Effector memory CD4-positive, alpha-beta T cell (primary cell): ENCODE measurements around the gene OXCT1.
"Not testable (repeated sequence)": the region's sequence is repeated elsewhere in the genome, so short reads cannot be mapped to it uniquely, and the experiment has no call there.

Source experiments
- DNase-seq, 3 donors: peaks; one replicate each; pipeline ENCODE4 v3.0.0-alpha.2; 2020
- H3K27ac ChIP-seq: 2 replicates; pipeline ENCODE4 v1.7.0; 2013; ENCODE audit warnings: mild to moderate bottlenecking, low read length, moderate library complexity; ENCODE audit not compliant: insufficient read depth, poor library complexity, severe bottlenecking
- H3K27me3 ChIP-seq: replicated peaks from 2 replicates; pipeline ENCODE4 v1.7.0; 2013; ENCODE audit warnings: mild to moderate bottlenecking, low read length; ENCODE audit not compliant: insufficient read depth, control insufficient read depth, poor library complexity, severe bottlenecking
- H3K36me3 ChIP-seq: 2 replicates; pipeline ENCODE4 v1.7.0; 2013; ENCODE audit warnings: mild to moderate bottlenecking, low read length, moderate library complexity; ENCODE audit not compliant: control insufficient read depth, insufficient read depth
- H3K4me1 ChIP-seq: 2 replicates; pipeline ENCODE4 v1.7.0; 2013; ENCODE audit warnings: low read length, mild to moderate bottlenecking; ENCODE audit not compliant: control insufficient read depth, insufficient read depth, poor library complexity, severe bottlenecking
- H3K4me3 ChIP-seq: 2 replicates; pipeline ENCODE4 v1.7.0; 2013; ENCODE audit warnings: low read length, low read depth, mild to moderate bottlenecking; ENCODE audit not compliant: insufficient read depth, poor library complexity, severe bottlenecking
- H3K9me3 ChIP-seq: 2 replicates; pipeline ENCODE4 v1.7.0; 2013; ENCODE audit warnings: mild to moderate bottlenecking, low read length, moderate library complexity; ENCODE audit not compliant: control insufficient read depth

The OXCT1 gene

DNA sequence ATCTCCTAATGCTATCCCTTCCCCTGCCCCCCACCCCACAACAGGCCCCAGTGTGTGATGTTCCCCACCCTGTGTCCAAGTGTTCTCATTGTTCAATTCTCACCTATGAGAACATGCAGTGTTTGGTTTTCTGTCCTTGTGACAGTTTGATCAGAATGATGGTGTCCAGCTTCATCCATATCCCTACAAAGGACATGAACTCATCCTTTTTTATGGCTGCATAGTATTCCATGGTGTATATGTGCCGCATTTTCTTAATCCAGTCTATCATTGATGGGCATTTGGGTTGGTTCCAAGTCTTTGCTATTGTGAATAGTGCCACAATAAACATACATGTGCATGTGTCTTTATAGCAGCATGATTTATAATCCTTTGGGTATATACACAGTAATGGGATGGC lies 127.6 kb downstream of the OXCT1 start:
- H3K9me3 ChIP-seq, DNase-seq, H3K27ac ChIP-seq, H3K4me3 ChIP-seq, H3K4me1 ChIP-seq, H3K27me3 ChIP-seq: not testable (repeated sequence)
- peaks cover 30% of the 10 kb centered on the region for H3K36me3 ChIP-seq

GRCh38 chr5:41738710-41739354 lies 131.4 kb downstream of the OXCT1 start:
- H3K9me3 ChIP-seq = no peaks in the 10 kb centered on the region
- no peak overlapping the region for H3K4me3 ChIP-seq
- no peaks in the 10 kb centered on the region for H3K27me3 ChIP-seq
- DNase-seq = no peak
- peaks cover 25% of the 10 kb centered on the region for H3K36me3 ChIP-seq
- no peak overlapping the region for H3K27ac ChIP-seq
- no peaks in the 10 kb centered on the region for H3K4me1 ChIP-seq

- Histone ChIP-seq H3K27ac (no peak overlapping the region), H3K4me3 (no peak overlapping the region), H3K4me1 (no peaks in the 10 kb centered on the region), H3K9me3 (no peaks in the 10 kb centered on the region), H3K27me3 (no peaks in the 10 kb centered on the region), H3K36me3 (peaks cover 30% of the 10 kb centered on the region)
- no peak for DNase-seq
These were observed 133.6 kb downstream of the OXCT1 start for GRCh38 chr5:41736641-41737040.

GRCh38 chr5:41735213-41735612 lies 135.0 kb downstream of the OXCT1 start:
- no peak for DNase-seq

DNA sequence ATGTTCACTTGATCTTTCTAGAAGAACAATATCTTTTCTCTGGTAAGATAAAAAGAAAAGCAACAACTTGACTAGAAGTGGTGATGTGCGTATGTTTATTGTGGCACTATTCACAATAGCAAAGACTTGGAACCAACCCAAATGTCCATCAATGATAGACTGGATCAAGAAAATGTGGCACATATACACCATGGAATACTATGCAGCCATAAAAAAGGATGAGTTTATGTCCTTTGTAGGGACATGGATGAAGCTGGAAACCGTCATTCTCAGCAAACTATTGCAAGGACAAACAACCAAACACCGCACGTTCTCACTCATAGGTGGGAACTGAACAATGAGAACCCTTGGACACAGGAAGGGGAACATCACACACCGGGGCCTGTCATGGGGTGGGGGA lies 140.8 kb downstream of the OXCT1 start:
- H3K27me3 ChIP-seq, H3K36me3 ChIP-seq, H3K4me3 ChIP-seq, DNase-seq, H3K27ac ChIP-seq, H3K4me1 ChIP-seq, H3K9me3 ChIP-seq: not testable (repeated sequence)

More at GRCh38 chr5:41735213-41735612, 135.0 kb downstream of the OXCT1 start:
- Histone ChIP-seq H3K4me3 (no peak overlapping the region), H3K4me1 (no peaks in the 10 kb centered on the region), H3K27ac (no peak overlapping the region), H3K36me3 (peaks cover 27% of the 10 kb centered on the region), H3K27me3 (no peaks in the 10 kb centered on the region), H3K9me3 (no peaks in the 10 kb centered on the region)

GRCh38 chr5:41728281-41728680 lies 141.9 kb downstream of the OXCT1 start:
- Histone ChIP-seq H3K9me3 (no peaks in the 10 kb centered on the region), H3K4me3 (no peak overlapping the region), H3K27ac (no peak overlapping the region), H3K36me3 (peaks cover 4% of the 10 kb centered on the region), H3K4me1 (no peaks in the 10 kb centered on the region), H3K27me3 (no peaks in the 10 kb centered on the region)
- no peak for DNase-seq

DNA sequence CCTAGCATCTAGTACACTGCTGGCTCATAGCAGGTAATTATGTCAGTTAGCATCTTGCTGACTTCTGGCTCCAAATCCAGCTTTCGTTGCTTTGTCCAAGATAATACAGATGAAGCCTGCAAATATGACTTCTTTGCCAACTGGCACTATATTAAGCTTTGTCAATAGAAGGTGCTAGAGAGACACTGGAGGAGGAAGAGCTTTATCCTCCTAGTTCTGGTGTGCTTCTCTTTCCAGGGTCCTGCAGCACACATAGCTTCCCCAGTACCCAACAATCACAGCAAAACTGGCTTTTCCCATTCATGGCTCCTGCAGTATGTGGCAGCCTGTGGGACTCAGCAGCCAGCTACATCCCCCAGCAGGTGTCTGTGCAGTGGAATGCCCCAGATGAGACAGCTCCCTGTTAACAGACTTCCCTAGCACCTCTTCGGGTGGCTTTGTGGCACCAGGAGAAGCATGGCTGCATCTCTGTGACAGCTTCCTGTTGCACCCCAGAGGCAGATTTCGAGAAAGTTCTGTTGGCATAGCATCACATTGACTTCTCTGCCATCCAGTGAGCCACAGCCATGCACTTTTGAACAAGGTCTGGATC lies 147.8 kb downstream of the OXCT1 start:
- Histone ChIP-seq H3K9me3 (no peaks in the 10 kb centered on the region), H3K36me3 (no peaks in the 10 kb centered on the region), H3K27ac (no peak overlapping the region), H3K4me1 (no peaks in the 10 kb centered on the region), H3K27me3 (no peaks in the 10 kb centered on the region), H3K4me3 (no peak overlapping the region)
- DNase-seq = no peak

- no peaks in the 10 kb centered on the region for H3K9me3 ChIP-seq
- H3K27ac ChIP-seq = no peak overlapping the region
- no peaks in the 10 kb centered on the region for H3K27me3 ChIP-seq
- no peaks in the 10 kb centered on the region for H3K36me3 ChIP-seq
- no peak overlapping the region for H3K4me3 ChIP-seq
- DNase-seq = no peak
- H3K4me1 ChIP-seq = no peaks in the 10 kb centered on the region
These were observed 148.7 kb downstream of the OXCT1 start for GRCh38 chr5:41721516-41721915.

DNA sequence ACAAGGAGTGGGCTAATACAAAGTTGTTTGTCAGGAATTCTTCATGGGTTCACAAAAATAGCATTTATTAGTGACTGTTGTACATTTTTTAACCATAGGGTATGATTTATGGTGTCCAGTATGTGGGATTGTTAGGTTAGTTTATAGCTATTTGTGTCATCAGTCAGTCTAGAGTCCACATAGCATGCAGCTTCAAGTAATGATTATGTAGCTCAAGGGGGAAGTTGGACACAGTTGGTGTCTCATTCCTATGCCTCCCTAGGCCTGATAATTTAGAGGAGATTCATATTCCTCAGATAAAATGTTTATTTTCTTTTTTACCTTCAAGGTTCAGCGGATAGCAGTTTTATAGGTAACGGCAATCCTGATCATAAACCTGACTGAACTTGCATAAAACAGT lies 153.8 kb downstream of the OXCT1 start:
- no peaks in the 10 kb centered on the region for H3K27me3 ChIP-seq
- no peak overlapping the region for H3K27ac ChIP-seq
- H3K36me3 ChIP-seq = no peaks in the 10 kb centered on the region
- no peaks in the 10 kb centered on the region for H3K4me1 ChIP-seq
- H3K4me3 ChIP-seq = no peak overlapping the region
- no peaks in the 10 kb centered on the region for H3K9me3 ChIP-seq
- DNase-seq = no peak

DNA sequence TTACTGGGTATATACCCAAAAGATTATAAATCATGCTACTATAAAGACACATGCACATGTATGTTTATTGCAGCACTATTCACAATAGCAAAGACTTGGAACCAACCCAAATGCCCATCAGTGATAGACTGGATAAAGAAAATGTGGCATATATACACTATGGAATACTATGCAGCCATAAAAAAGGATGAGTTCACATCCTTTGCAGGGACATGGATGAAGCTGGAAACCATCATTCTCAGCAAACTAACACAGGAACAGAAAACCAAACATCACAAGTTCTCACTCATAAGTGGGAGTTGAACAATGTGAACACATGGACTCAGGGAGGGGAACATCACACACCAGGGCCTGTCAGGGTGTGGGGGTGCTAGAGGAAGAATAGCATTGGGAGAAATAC lies 155.8 kb downstream of the OXCT1 start:
- not testable (repeated sequence) for H3K27ac ChIP-seq, H3K36me3 ChIP-seq, H3K4me3 ChIP-seq, DNase-seq, H3K9me3 ChIP-seq, H3K4me1 ChIP-seq, H3K27me3 ChIP-seq
